Measurements from ENCODE around the gene HNRNPR. TPM values are rescaled to one million over a fixed set of nuclear protein-coding genes. Genes with fewer than 3 reads are reported as not detected.
A peak's percentile ranks its signal among the peaks of the same experiment; 100 is the strongest.

Gene HNRNPR
- total and polyA plus RNA-seq, 9 of the 15 experiments (the other 6 are each of a cell fraction or from before 2014, with no cell fraction given), result 80.9 to 372 (median 301) TPM

GRCh38 chr1:23385119-23385621, 41.1 kb upstream of the HNRNPR start (continued):
- TF ChIP-seq NKRF (IDR thresholded peaks at IDR 0.05; ENCODE audit: borderline replicate concordance), result no peak
- TF ChIP-seq FUS (optimal IDR thresholded peaks at IDR 0.05; ENCODE audit: low read depth, low read length), result no peak
- 0 out of 2 replicates have a peak, but pooled peaks have one; percentile 23 for TF ChIP-seq MAX (CRISPR knock-in tag; IDR thresholded peaks at IDR 0.05)
- TF ChIP-seq, protein P1, sequence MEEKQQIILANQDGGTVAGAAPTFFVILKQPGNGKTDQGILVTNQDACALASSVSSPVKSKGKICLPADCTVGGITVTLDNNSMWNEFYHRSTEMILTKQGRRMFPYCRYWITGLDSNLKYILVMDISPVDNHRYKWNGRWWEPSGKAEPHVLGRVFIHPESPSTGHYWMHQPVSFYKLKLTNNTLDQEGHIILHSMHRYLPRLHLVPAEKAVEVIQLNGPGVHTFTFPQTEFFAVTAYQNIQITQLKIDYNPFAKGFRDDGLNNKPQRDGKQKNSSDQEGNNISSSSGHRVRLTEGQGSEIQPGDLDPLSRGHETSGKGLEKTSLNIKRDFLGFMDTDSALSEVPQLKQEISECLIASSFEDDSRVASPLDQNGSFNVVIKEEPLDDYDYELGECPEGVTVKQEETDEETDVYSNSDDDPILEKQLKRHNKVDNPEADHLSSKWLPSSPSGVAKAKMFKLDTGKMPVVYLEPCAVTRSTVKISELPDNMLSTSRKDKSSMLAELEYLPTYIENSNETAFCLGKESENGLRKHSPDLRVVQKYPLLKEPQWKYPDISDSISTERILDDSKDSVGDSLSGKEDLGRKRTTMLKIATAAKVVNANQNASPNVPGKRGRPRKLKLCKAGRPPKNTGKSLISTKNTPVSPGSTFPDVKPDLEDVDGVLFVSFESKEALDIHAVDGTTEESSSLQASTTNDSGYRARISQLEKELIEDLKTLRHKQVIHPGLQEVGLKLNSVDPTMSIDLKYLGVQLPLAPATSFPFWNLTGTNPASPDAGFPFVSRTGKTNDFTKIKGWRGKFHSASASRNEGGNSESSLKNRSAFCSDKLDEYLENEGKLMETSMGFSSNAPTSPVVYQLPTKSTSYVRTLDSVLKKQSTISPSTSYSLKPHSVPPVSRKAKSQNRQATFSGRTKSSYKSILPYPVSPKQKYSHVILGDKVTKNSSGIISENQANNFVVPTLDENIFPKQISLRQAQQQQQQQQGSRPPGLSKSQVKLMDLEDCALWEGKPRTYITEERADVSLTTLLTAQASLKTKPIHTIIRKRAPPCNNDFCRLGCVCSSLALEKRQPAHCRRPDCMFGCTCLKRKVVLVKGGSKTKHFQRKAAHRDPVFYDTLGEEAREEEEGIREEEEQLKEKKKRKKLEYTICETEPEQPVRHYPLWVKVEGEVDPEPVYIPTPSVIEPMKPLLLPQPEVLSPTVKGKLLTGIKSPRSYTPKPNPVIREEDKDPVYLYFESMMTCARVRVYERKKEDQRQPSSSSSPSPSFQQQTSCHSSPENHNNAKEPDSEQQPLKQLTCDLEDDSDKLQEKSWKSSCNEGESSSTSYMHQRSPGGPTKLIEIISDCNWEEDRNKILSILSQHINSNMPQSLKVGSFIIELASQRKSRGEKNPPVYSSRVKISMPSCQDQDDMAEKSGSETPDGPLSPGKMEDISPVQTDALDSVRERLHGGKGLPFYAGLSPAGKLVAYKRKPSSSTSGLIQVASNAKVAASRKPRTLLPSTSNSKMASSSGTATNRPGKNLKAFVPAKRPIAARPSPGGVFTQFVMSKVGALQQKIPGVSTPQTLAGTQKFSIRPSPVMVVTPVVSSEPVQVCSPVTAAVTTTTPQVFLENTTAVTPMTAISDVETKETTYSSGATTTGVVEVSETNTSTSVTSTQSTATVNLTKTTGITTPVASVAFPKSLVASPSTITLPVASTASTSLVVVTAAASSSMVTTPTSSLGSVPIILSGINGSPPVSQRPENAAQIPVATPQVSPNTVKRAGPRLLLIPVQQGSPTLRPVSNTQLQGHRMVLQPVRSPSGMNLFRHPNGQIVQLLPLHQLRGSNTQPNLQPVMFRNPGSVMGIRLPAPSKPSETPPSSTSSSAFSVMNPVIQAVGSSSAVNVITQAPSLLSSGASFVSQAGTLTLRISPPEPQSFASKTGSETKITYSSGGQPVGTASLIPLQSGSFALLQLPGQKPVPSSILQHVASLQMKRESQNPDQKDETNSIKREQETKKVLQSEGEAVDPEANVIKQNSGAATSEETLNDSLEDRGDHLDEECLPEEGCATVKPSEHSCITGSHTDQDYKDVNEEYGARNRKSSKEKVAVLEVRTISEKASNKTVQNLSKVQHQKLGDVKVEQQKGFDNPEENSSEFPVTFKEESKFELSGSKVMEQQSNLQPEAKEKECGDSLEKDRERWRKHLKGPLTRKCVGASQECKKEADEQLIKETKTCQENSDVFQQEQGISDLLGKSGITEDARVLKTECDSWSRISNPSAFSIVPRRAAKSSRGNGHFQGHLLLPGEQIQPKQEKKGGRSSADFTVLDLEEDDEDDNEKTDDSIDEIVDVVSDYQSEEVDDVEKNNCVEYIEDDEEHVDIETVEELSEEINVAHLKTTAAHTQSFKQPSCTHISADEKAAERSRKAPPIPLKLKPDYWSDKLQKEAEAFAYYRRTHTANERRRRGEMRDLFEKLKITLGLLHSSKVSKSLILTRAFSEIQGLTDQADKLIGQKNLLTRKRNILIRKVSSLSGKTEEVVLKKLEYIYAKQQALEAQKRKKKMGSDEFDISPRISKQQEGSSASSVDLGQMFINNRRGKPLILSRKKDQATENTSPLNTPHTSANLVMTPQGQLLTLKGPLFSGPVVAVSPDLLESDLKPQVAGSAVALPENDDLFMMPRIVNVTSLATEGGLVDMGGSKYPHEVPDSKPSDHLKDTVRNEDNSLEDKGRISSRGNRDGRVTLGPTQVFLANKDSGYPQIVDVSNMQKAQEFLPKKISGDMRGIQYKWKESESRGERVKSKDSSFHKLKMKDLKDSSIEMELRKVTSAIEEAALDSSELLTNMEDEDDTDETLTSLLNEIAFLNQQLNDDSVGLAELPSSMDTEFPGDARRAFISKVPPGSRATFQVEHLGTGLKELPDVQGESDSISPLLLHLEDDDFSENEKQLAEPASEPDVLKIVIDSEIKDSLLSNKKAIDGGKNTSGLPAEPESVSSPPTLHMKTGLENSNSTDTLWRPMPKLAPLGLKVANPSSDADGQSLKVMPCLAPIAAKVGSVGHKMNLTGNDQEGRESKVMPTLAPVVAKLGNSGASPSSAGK (IDR thresholded peaks at IDR 0.05), result no peak
- 0 out of 2 replicates have a peak, but pooled peaks have one; percentile 64 for TF ChIP-seq NR1H2 (CRISPR knock-in tag; IDR thresholded peaks at IDR 0.05)
- TF ChIP-seq TAF9B (IDR thresholded peaks at IDR 0.05; ENCODE audit: partially characterized antibody), result no peak
- TF ChIP-seq L3MBTL2 (IDR thresholded peaks at IDR 0.05), result no peak

All from K562 (cell line).